ENCODE data around the gene SLC6A5. TPM values are rescaled to one million over a fixed set of nuclear protein-coding genes. Genes with fewer than 3 reads are reported as not detected.
A peak's percentile ranks its signal among the peaks of the same experiment; 100 is the strongest.

The SLC6A5 gene
- total and polyA plus RNA-seq, 9 of the 15 experiments (the other 6 are each of a cell fraction or from before 2014, with no cell fraction given): 0.08 TPM; not detected in 8

DNA sequence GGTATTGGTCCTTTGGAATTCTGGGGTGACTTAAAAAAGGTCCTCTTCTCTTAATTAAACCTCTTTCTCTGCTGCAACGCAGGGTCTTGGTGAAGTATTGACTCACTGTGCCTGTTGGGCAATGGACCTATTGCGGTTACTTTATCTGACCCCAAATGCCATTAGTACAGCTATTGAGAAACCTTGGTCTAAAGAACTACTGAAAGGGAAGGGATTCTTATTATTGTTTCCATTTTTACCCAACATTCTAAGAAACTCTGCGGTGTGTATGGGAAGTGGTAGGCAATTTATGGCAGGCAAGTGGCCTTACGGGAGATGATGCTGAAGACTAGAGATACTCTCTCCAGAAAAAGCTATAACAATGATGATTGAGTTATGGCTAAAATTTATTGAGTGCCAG lies 12.5 kb downstream of the SLC6A5 start:
- no peak for ATAC-seq
- in situ Hi-C loops (cut with MboI): loop anchor here (10.0 to 25.0 kb wide), 2 partner anchors 487 to 675 kb away; no protein-coding TSS in a partner anchor

More for the DNA sequence above, 12.5 kb downstream of the SLC6A5 start:
- Histone ChIP-seq H3K36me3 (ENCODE audit: control insufficient read depth, insufficient read depth, low read length) (no peaks in the 10 kb centered on the region), H3K4me3 (no peak overlapping the region), H3K27ac (ENCODE audit: extremely low read depth, low read depth, low read length) (no peak overlapping the region), H3K4me1 (replicated peaks in 1 of 2; ENCODE audit: control insufficient read depth in 2 of 2, insufficient read depth in 2 of 2, low read length in 2 of 2) (peaks cover 0 to 5% of the 10 kb centered on the region in 2 experiments; a peak in 2 of 5 replicates), H4K20me1 (replicated peaks; ENCODE audit: control insufficient read depth, insufficient read depth, low read length) (no peaks in the 10 kb centered on the region), H3K9ac (ENCODE audit: insufficient read depth in 1 of 2, low read depth in 2 of 2, low read length in 2 of 2) (no peak overlapping the region), H3K79me2 (ENCODE audit: control insufficient read depth, insufficient read depth, low read length) (no peaks in the 10 kb centered on the region), H2AFZ (ENCODE audit: low read depth, low read length) (no peak overlapping the region), H3K9me3 (replicated peaks; ENCODE audit: control insufficient read depth, insufficient read depth, low read depth, low read length) (no peaks in the 10 kb centered on the region), H3K4me2 (ENCODE audit: insufficient read depth, low read length) (no peak overlapping the region), H3K9me1 (ENCODE audit: control insufficient read depth, insufficient read depth, low read length) (peaks cover 2% of the 10 kb centered on the region), H3K27me3 (ENCODE audit: control insufficient read depth in 2 of 2, insufficient read depth in 2 of 2, low read length in 2 of 2) (peaks cover 3 to 11% of the 10 kb centered on the region in 2 experiments; a peak in 2 of 5 replicates)
- ChIA-PET CTCF (ENCODE audit: low intra/inter-chr PET ratio) (no interaction called here), POLR2A (interaction anchor here (0.6 to 0.7 kb wide), 2 partner anchors 11 to 215 kb away, joined by 3 to 4 read pairs; no protein-coding TSS in a partner anchor)
- BruUV-seq (replicated peaks): no TSS peak
- DNase-seq (ENCODE audit: extremely low read depth in 1 of 4, low spot score in 3 of 4) (no peak), FAIRE-seq (no peak)
- WGBS (ENCODE audit: insufficient coverage, low coverage, missing lambda C conversion rate): 0% methylated on average over 4 of the region's 4 CpGs
- intact Hi-C loops (cut with micrococcal nuclease): loop anchor here (5.0 to 10.0 kb wide), 5 partner anchors 170 to 657 kb away; partner anchors contain the start of gene PRMT3
- TF ChIP-seq TAF9B (IDR thresholded peaks at IDR 0.05; ENCODE audit: partially characterized antibody) (no peak), CBFB (CRISPR knock-in tag; IDR thresholded peaks at IDR 0.05) (no peak), CEBPB (tag; IDR thresholded peaks at IDR 0.05) (peak; percentile 76), CXXC5 (CRISPR knock-in tag; IDR thresholded peaks at IDR 0.05) (no peak), TAF15 (IDR thresholded peaks at IDR 0.05; ENCODE audit: low read depth, low read length) (no peak), ZNF165 (CRISPR knock-in tag; IDR thresholded peaks at IDR 0.05; ENCODE audit: borderline replicate concordance) (no peak), CEBPG (CRISPR knock-in tag; IDR thresholded peaks at IDR 0.05) (no peak), CEBPG (tag; conservative IDR thresholded peaks at IDR 0.05 in 1 of 2, IDR thresholded peaks at IDR 0.05 in 1 of 2) (peak; percentile 51 to 81; a peak in 3 of 4 replicates)
- TF ChIP-seq, protein P1, sequence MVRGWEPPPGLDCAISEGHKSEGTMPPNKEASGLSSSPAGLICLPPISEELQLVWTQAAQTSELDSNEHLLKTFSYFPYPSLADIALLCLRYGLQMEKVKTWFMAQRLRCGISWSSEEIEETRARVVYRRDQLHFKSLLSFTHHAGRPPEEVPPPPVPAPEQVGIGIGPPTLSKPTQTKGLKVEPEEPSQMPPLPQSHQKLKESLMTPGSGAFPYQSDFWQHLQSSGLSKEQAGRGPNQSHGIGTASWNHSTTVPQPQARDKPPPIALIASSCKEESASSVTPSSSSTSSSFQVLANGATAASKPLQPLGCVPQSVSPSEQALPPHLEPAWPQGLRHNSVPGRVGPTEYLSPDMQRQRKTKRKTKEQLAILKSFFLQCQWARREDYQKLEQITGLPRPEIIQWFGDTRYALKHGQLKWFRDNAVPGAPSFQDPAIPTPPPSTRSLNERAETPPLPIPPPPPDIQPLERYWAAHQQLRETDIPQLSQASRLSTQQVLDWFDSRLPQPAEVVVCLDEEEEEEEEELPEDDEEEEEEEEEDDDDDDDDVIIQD (CRISPR knock-in tag; IDR thresholded peaks at IDR 0.05): no peak

Measured in K562 (cell line).